A673 (cell line): ENCODE data around the gene COL4A2. TPM values are rescaled to one million over a fixed set of nuclear protein-coding genes. Genes with fewer than 3 reads are reported as not detected.

Source experiments
- BruUV-seq: library from RNA; stranded (reverse); fragments of 400-500 nt; replicated peaks from 2 replicates; lab custom pipeline; 2021; lab: Mats Ljungman, UMichigan
- CTCF ChIA-PET: fragments of 300-600 bp; sonication (Branson Sonifier 250); formaldehyde crosslinking; loops from one replicate; lab custom pipeline; 2022; ENCODE audit warnings: antibody characterized with exemption; lab: Charles Lee
- POLR2A ChIA-PET: fragments of 300-600 bp; sonication (Branson Sonifier 250); formaldehyde crosslinking; loops from one replicate; lab custom pipeline; 2022; ENCODE audit warnings: antibody characterized with exemption; ENCODE audit not compliant: low non-redundant PET; lab: Charles Lee
- DNase-seq: peaks from one replicate; pipeline ENCODE4 v3.0.0-alpha.2; 2015; ENCODE audit warnings: low spot score
- H3K27ac ChIP-seq: fragments of 200-600 bp; sonication (generic); 2 replicates; pipeline ENCODE4 v1.5.1; 2016; ENCODE audit warnings: mixed run types, low read depth, mild to moderate bottlenecking, mixed read lengths, antibody characterized with exemption, low read length; ENCODE audit not compliant: poor library complexity, severe bottlenecking
- H3K27me3 ChIP-seq: fragments of 200-600 bp; sonication (generic); replicated peaks from 2 replicates; pipeline ENCODE4 v1.6.1; 2017; ENCODE audit warnings: mixed run types, low read depth, mild to moderate bottlenecking, mixed read lengths, antibody characterized with exemption, low read length; ENCODE audit not compliant: insufficient read depth, poor library complexity
- H3K36me3 ChIP-seq: fragments of 200-600 bp; sonication (generic); 2 replicates; pipeline ENCODE4 v1.6.1; 2016; ENCODE audit warnings: mixed run types, mild to moderate bottlenecking, mixed read lengths, antibody characterized with exemption, low read length; ENCODE audit not compliant: insufficient read depth, poor library complexity, severe bottlenecking
- H3K4me1 ChIP-seq: fragments of 200-600 bp; sonication (generic); 2 replicates; pipeline ENCODE4 v1.6.1; 2017; ENCODE audit warnings: mixed run types, mild to moderate bottlenecking, mixed read lengths, antibody characterized with exemption, low read length; ENCODE audit not compliant: insufficient read depth, poor library complexity, severe bottlenecking
- H3K4me3 ChIP-seq: fragments of 200-600 bp; sonication (generic); 2 replicates; pipeline ENCODE4 v1.5.1; 2016; ENCODE audit warnings: low read depth, mixed run types, mild to moderate bottlenecking, mixed read lengths, low read length; ENCODE audit not compliant: poor library complexity, severe bottlenecking
- H3K9me3 ChIP-seq: fragments of 200-600 bp; sonication (generic); 2 replicates; pipeline ENCODE4 v1.6.1; 2016; ENCODE audit warnings: mixed run types, low read depth, mild to moderate bottlenecking, mixed read lengths, antibody characterized with exemption, low read length; ENCODE audit not compliant: poor library complexity, severe bottlenecking
- EZH2 ChIP-seq: fragments of 200-600 bp; sonication (generic); IDR thresholded peaks from 2 replicates; pipeline ENCODE4 v1.6.1; 2017; ENCODE audit warnings: borderline replicate concordance, low read depth, mild to moderate bottlenecking, mixed read lengths, antibody characterized with exemption, low read length; ENCODE audit not compliant: poor library complexity, severe bottlenecking
- intact Hi-C: fragments of 100-400 bp; cut with micrococcal nuclease; formaldehyde crosslinking; loops from one replicate; pipeline ENCODE4 v1.10.0; 2022; ENCODE audit not compliant: unreplicated experiment
- total RNA-seq: library from RNA; stranded (reverse); gene quantifications from 2 replicates; pipeline ENCODE4 v1.2.3, GENCODE V29; 2021
- TF ChIP-seq, protein P1 (sequence below): fragments of 300-800, 200-600 bp; sonication (generic); conservative IDR thresholded peaks from 2 replicates; pipeline ENCODE4 v1.5.1; 2017; ENCODE audit warnings: low read depth, mild to moderate bottlenecking, antibody characterized with exemption, low read length, moderate library complexity, mixed read lengths

COL4A2 gene
- total RNA-seq, 1 experiment from 2014 or later, result 184 TPM

DNA sequence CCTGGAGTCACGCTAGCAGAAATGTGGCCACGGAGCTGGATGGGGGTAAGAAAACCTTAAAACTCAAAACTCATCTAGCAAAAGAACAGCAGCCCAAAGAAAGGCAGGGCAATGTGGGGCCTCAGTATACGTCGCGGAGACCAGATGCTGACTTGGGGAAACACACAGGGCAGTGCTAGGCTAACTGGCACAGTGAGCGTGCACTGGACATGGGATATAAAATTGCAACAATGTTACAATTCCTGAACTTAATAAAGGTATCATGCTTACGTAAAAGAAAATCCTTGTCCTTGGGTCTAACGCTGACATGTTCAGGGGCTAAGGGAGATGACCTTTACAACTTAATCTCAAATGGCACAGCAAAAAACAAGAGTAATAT is 40.7 kb upstream of the COL4A2 start:
- TF ChIP-seq EZH2, result no peak
- TF ChIP-seq, protein P1, sequence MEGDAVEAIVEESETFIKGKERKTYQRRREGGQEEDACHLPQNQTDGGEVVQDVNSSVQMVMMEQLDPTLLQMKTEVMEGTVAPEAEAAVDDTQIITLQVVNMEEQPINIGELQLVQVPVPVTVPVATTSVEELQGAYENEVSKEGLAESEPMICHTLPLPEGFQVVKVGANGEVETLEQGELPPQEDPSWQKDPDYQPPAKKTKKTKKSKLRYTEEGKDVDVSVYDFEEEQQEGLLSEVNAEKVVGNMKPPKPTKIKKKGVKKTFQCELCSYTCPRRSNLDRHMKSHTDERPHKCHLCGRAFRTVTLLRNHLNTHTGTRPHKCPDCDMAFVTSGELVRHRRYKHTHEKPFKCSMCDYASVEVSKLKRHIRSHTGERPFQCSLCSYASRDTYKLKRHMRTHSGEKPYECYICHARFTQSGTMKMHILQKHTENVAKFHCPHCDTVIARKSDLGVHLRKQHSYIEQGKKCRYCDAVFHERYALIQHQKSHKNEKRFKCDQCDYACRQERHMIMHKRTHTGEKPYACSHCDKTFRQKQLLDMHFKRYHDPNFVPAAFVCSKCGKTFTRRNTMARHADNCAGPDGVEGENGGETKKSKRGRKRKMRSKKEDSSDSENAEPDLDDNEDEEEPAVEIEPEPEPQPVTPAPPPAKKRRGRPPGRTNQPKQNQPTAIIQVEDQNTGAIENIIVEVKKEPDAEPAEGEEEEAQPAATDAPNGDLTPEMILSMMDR, result no peak
- Histone ChIP-seq H3K4me1 (no peaks in the 10 kb centered on the region), H3K4me3 (no peak overlapping the region), H3K36me3 (no peaks in the 10 kb centered on the region), H3K27ac (no peak overlapping the region), H3K9me3 (no peaks in the 10 kb centered on the region), H3K27me3 (no peaks in the 10 kb centered on the region)
- BruUV-seq, result no TSS peak
- ChIA-PET POLR2A (no interaction called here), CTCF (no interaction called here)
- intact Hi-C loops, result no loop called here
- no peak for DNase-seq

DNA sequence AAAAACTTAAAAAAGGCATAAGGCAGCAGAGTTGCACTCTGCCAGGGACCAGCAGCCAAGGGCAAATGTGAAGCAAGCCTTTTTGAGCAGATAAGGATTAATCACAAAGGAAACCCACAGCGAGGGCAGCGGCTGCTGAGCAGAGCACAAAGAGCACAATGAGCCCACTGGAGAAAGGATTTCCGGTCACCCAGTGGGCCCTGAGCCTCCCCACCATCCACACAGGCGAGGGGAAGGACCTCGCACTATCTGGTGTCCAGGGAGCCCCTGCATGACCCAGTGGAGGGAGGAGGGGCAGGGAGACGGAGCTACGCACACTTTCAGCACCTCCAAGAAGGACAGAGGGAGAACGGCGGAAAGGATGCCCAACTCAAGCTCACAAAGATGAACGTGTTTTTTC is 40.1 kb upstream of the COL4A2 start:
- TF ChIP-seq EZH2, result no peak
- TF ChIP-seq, protein P1, result no peak
- DNase-seq, result no peak
- POLR2A ChIA-PET, result no interaction called here
- H3K27ac ChIP-seq, result no peak overlapping the region
- intact Hi-C loops, result no loop called here
- CTCF ChIA-PET, result no interaction called here
- no peak overlapping the region for H3K4me3 ChIP-seq
- no peaks in the 10 kb centered on the region for H3K9me3 ChIP-seq
- no peaks in the 10 kb centered on the region for H3K36me3 ChIP-seq
- BruUV-seq, result no TSS peak
- H3K4me1 ChIP-seq, result no peaks in the 10 kb centered on the region
- no peaks in the 10 kb centered on the region for H3K27me3 ChIP-seq

DNA sequence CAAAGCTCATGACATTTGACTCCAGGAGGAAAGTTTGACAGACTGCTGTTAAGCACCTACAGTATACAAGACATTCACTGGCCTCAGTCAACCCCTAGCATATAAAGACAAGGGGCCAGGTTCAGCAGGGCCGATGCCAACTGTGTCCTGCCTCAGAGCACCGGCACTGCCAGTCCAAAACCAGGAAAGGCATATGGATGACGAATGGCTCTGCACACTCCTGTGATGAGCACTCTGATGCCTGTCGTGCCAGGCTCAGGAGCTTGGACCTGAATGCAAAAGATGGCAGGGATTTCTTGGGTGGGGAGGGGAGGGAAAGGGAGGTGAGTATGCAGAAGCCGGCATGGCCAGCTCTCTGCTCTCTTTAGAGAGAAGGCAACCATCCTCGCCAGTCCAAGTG is 39.0 kb upstream of the COL4A2 start:
- DNase-seq, result no peak
- no peaks in the 10 kb centered on the region for H3K9me3 ChIP-seq
- H3K4me1 ChIP-seq, result no peaks in the 10 kb centered on the region
- H3K27ac ChIP-seq, result no peak overlapping the region
- H3K36me3 ChIP-seq, result no peaks in the 10 kb centered on the region
- H3K27me3 ChIP-seq, result no peaks in the 10 kb centered on the region
- CTCF ChIA-PET, result no interaction called here
- BruUV-seq, result no TSS peak
- intact Hi-C loops, result no loop called here
- TF ChIP-seq, protein P1, result no peak
- no peak for TF ChIP-seq EZH2
- POLR2A ChIA-PET, result no interaction called here
- H3K4me3 ChIP-seq, result no peak overlapping the region
